ENCODE measurements around the gene ACER3.

GRCh38 chr11:76987203-76987602, 126.5 kb downstream of the ACER3 start:
- TF ChIP-seq CTCF (IDR thresholded peaks at IDR 0.05; ENCODE audit: insufficient read depth, low read depth, low read length) (no peak), EZH2 (IDR thresholded peaks at IDR 0.05; ENCODE audit: insufficient read depth, low read length) (no peak)

Data from astrocyte (in vitro differentiated cells and primary cell).